ACC112 (cell line): ENCODE measurements around the gene ITGAL.
A peak's percentile ranks its signal among the peaks of the same experiment; 100 is the strongest.
"Not testable (repeated sequence)": the region's sequence is repeated elsewhere in the genome, so short reads cannot be mapped to it uniquely, and the experiment has no call there.

Experiments used
- H2AFZ ChIP-seq: fragments of 200-600 bp; sonication (generic); one replicate; pipeline ENCODE4 v1.6.0; 2017; ENCODE audit warnings: antibody characterized with exemption, low read length; ENCODE audit not compliant: unreplicated experiment
- H3K27ac ChIP-seq: fragments of 200-600 bp; sonication (generic); 2 replicates; pipeline ENCODE4 v1.5.1; 2014; ENCODE audit warnings: low read depth, mild to moderate bottlenecking, antibody characterized with exemption, low read length, moderate library complexity
- H3K27me3 ChIP-seq: fragments of 200-600 bp; sonication (generic); 2 replicates; pipeline ENCODE4 v1.6.1; 2014; ENCODE audit warnings: mild to moderate bottlenecking, antibody characterized with exemption, low read length, moderate library complexity, mixed read lengths; ENCODE audit not compliant: insufficient read depth
- H3K36me3 ChIP-seq: fragments of 200-600 bp; sonication (generic); 2 replicates; pipeline ENCODE4 v1.6.1; 2016; ENCODE audit warnings: mild to moderate bottlenecking, antibody characterized with exemption, low read length, moderate library complexity, mixed read lengths; ENCODE audit not compliant: insufficient read depth
- H3K4me1 ChIP-seq: fragments of 200-600 bp; sonication (generic); one replicate; pipeline ENCODE4 v1.6.1; 2016; ENCODE audit warnings: low read length, mixed read lengths; ENCODE audit not compliant: insufficient read depth, unreplicated experiment, control insufficient read depth
- H3K4me3 ChIP-seq: fragments of 200-600 bp; sonication (generic); 2 replicates; pipeline ENCODE4 v1.5.1; 2014; ENCODE audit warnings: mild to moderate bottlenecking, low read depth, low read length
- H3K79me2 ChIP-seq: fragments of 200-600 bp; sonication (generic); one replicate; pipeline ENCODE4 v1.6.0; 2016; ENCODE audit warnings: low read length; ENCODE audit not compliant: control insufficient read depth, unreplicated experiment, insufficient read depth

ITGAL gene

DNA sequence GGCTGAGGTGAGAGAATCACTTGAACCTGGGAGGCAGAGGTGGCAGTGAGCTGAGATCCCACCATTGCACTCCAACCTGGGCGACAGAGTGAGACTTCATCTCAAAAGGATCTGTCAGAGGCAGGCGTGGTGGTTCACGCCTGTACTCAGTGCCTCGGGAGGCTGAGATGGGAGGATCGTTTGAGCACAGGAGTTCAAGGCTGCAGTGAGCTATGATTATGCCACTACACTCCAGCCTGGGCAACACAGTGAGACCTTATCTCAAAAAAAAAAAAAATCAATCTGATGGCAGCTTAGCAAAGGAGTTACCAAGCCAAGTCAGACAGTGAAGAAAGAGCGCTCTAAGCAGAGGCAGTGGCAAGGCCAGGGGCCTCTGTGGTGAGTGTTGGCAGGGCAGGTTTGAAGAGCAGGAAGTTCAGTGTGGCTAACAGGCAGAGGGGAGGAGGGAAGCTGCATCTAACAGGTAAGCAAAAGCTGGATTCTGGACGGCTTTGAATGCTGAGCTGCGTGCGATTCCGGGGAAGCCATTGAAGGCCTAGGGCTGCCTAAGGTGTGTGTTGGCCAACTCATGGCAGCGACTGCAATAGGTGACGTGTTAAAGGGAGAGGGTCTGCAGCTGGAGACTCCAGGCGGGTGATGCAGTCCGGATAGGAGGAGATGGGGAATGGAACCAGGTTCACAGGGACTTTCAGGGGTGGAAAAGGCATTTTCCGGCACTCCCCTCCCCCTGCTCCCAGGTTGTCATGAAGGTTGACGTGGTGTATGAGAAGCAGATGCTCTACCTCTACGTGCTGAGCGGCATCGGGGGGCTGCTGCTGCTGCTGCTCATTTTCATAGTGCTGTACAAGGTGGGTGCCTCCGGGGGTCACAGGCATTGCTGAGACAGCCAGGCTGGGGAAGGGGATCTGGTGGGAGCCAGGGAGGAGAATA lies 46.8 kb downstream of the ITGAL start:
- no peak overlapping the region for H3K27ac ChIP-seq
- H3K4me3 ChIP-seq: no peak overlapping the region
- H3K36me3 ChIP-seq: no peaks in the 10 kb centered on the region
- no peaks in the 10 kb centered on the region for H3K79me2 ChIP-seq
- no peaks in the 10 kb centered on the region for H3K27me3 ChIP-seq
- no peak overlapping the region for H2AFZ ChIP-seq
- H3K4me1 ChIP-seq: no peaks in the 10 kb centered on the region

GRCh38 chr16:30521476-30521872 lies 48.9 kb downstream of the ITGAL start:
- no peak overlapping the region for H2AFZ ChIP-seq

GRCh38 chr16:30521873-30522641 lies 49.5 kb downstream of the ITGAL start:
- no peak overlapping the region for H3K4me3 ChIP-seq
- no peak overlapping the region for H2AFZ ChIP-seq
- no peaks in the 10 kb centered on the region for H3K27me3 ChIP-seq
- no peaks in the 10 kb centered on the region for H3K79me2 ChIP-seq
- no peaks in the 10 kb centered on the region for H3K36me3 ChIP-seq
- H3K4me1 ChIP-seq: no peaks in the 10 kb centered on the region
- H3K27ac ChIP-seq: no peak overlapping the region

More at GRCh38 chr16:30521476-30521872, 48.9 kb downstream of the ITGAL start:
- H3K79me2 ChIP-seq: no peaks in the 10 kb centered on the region
- H3K36me3 ChIP-seq: no peaks in the 10 kb centered on the region
- no peaks in the 10 kb centered on the region for H3K4me1 ChIP-seq
- no peaks in the 10 kb centered on the region for H3K27me3 ChIP-seq
- H3K4me3 ChIP-seq: no peak overlapping the region
- no peak overlapping the region for H3K27ac ChIP-seq

DNA sequence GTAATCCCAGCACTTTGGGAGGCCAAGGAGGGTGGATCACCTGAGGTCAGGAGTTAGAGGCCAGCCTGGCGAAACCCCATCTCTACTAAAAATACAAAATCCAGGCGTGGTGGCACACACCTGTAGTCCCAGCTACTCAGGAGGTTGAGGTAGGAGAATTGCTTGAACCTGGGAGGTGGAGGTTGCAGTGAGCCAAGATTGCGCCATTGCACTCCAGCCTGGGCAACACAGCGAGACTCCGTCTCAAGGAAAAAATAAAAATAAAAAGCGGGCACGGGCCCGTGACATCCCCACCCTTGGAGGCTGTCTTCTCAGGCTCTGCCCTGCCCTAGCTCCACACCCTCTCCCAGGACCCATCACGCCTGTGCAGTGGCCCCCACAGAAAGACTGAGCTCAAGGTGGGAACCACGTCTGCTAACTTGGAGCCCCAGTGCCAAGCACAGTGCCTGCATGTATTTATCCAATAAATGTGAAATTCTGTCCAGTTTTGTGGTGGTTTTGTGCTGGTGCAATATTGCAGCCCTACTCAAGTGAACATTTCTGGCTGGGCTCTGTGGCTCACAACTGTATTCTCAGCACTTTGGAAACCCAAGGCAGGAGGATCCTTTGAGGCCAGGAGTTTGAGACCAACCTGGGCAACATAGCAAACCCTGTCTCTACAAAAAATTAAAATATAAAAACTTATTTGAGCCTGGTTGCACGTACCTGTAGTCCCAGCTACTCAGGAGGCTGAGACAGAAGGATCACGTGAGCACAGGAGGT lies 50.3 kb downstream of the ITGAL start:
- not testable (repeated sequence) for H3K27ac ChIP-seq, H3K79me2 ChIP-seq, H2AFZ ChIP-seq, H3K36me3 ChIP-seq, H3K4me3 ChIP-seq, H3K27me3 ChIP-seq, H3K4me1 ChIP-seq

- Histone ChIP-seq H3K4me3 (no peak overlapping the region), H3K27ac (no peak overlapping the region), H3K27me3 (no peaks in the 10 kb centered on the region), H3K4me1 (peaks cover 6% of the 10 kb centered on the region), H2AFZ (no peak overlapping the region), H3K36me3 (no peaks in the 10 kb centered on the region), H3K79me2 (no peaks in the 10 kb centered on the region)
Observed at GRCh38 chr16:30523768-30524574, 51.4 kb downstream of the ITGAL start.

DNA sequence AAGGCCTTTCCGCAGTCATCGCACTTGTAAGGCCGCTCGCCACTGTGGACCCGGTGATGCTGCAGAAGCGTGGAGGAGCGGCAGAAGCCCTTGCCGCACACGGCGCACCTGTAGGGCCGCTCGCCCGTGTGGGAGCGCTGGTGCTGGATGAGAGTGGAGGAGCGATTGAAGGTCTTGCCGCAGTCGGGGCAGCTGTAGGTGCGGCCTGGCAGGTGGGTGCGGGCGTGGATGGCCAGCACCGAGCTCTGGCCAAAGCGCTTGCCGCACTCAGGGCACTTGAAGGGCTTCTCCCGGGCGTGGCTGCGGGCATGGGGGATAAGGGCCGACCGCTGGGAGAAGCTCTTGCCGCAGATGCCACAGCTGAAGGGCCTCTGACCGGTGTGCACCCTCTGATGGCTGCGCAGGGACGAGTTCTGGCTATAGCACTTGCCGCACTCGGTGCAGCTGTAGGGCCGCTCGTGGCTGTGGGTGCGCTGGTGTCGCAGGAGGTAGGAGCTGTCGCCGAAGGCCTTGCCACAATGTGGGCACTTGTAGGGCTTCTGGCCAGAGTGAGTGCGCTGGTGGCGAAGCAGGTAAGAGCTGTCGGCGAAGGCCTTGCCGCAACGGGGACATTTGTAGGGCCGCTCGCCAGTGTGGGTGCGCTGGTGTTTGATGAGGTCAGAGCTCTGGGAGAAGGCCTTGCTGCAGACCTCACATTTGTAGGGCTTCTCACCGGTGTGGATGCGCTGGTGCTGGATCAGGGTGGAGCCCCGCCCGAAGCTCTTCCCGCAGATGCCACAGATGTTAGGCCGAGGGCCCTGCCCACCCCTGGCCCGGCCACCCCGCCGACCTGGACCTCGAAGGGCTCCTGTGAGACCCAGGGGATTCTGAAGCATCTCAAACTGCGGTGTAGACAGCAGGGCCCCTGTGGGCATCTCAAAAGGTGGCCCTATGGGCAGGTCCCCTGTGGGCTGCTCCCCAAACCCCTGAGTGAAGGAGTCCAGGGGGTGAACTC lies 52.3 kb downstream of the ITGAL start:
- H3K27ac ChIP-seq: no peak overlapping the region
- H2AFZ ChIP-seq: no peak overlapping the region
- H3K79me2 ChIP-seq: no peaks in the 10 kb centered on the region
- H3K27me3 ChIP-seq: no peaks in the 10 kb centered on the region
- no peak overlapping the region; the same call in 1 of the 2 replicates for H3K4me3 ChIP-seq
- no peaks in the 10 kb centered on the region for H3K36me3 ChIP-seq
- H3K4me1 ChIP-seq: peaks cover 6% of the 10 kb centered on the region

- Histone ChIP-seq H3K27ac (no peak overlapping the region), H3K36me3 (no peaks in the 10 kb centered on the region), H3K4me3 (peak overlapping the region; percentile 97), H3K79me2 (no peaks in the 10 kb centered on the region), H3K27me3 (no peaks in the 10 kb centered on the region), H2AFZ (no peak overlapping the region), H3K4me1 (peaks cover 6% of the 10 kb centered on the region)
Observed at GRCh38 chr16:30525844-30526136, 53.2 kb downstream of the ITGAL start.

DNA sequence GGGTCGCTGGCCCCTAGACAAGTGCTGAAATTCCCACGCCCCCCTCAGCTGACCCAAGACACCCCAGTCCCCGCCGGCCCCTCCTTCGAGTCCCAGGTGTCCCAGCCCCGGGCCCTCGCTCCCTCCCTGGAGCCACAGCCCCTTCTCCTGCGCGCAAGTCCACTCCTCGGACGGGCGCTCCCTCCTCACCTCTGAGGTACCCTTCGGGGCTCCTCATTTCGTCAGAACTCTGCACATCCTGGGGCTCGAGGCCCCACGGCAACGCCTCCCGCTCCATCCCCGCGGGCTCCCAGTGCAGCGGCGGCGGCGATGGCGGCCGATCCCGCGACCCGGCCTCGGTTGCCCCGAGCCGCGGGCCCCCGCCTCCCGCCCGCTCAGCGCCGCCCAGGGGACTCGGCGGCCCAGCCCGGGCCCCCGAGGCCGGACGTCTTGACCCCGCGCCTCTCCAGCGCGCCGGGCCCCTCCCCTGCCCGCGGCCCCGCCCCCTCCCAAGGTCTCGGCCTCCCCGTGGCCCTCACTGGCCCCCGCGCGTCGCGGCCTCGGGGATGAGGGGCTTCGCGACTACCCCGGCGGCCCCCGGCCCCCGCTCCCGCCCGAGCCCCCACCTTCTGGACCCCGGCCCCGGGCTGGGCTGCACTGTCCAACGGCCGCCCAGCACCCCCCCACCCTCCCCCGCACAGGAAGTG lies 53.7 kb downstream of the ITGAL start, which contains the start of gene ZNF768:
Gene ZNF768, minus strand, starts transcription at position 430 of the 686 bp plus-strand sequence. Its CDS starts 153 bp downstream, at position 277.
- H3K27me3 ChIP-seq: no peaks in the 10 kb centered on the region
- H3K4me3 ChIP-seq: peak within 1 kb of the TSS; percentile 97
- H2AFZ ChIP-seq: peak within 1 kb of the TSS; percentile 91
- no peaks in the 10 kb centered on the region for H3K79me2 ChIP-seq
- peaks cover 6% of the 10 kb centered on the region for H3K4me1 ChIP-seq
- no peaks in the 10 kb centered on the region for H3K36me3 ChIP-seq
- peak within 1 kb of the TSS; percentile 90 for H3K27ac ChIP-seq
